DND-41 (cell line): Measurements from ENCODE around the gene IL2RA.

Experiments used
- ATAC-seq: fragments of 200-7000 bp; cut with Tn5 transposase; 3 replicates; pipeline ENCODE4 v1.9.1; 2021; ENCODE audit warnings: low read depth; ENCODE audit not compliant: insufficient read depth
- DNase-seq: peaks from one replicate; pipeline ENCODE4 v3.0.0-alpha.2; 2020
- H2AFZ ChIP-seq: 2 replicates; pipeline ENCODE4 v1.6.0; 2012; ENCODE audit warnings: low read depth, low read length
- H3K27ac ChIP-seq: 2 replicates; pipeline ENCODE4 v1.5.1; 2012; ENCODE audit warnings: low read length, inconsistent platforms
- H3K27me3 ChIP-seq: fragments of 200-600 bp; sonication (generic); 2 replicates; pipeline ENCODE4 v1.6.0; 2012; ENCODE audit warnings: low read length, mild to moderate bottlenecking, inconsistent platforms; ENCODE audit not compliant: insufficient read depth, poor library complexity
- H3K36me3 ChIP-seq: 2 replicates; pipeline ENCODE4 v1.5.1; 2012; ENCODE audit warnings: low read length, inconsistent platforms; ENCODE audit not compliant: insufficient read depth
- H3K4me1 ChIP-seq: 2 replicates; pipeline ENCODE4 v1.5.1; 2012; ENCODE audit warnings: mild to moderate bottlenecking, low read length; ENCODE audit not compliant: insufficient read depth
- H3K4me2 ChIP-seq: 2 replicates; pipeline ENCODE4 v1.6.0; 2012; ENCODE audit warnings: mild to moderate bottlenecking, moderate library complexity, low read length, inconsistent platforms; ENCODE audit not compliant: insufficient read depth
- H3K4me3 ChIP-seq, 2 experiments: fragments of 200-600 bp in 1 of 2; shearing (Covaris generic) in 1 of 2; 2 replicates each; pipeline ENCODE4 v1.5.1; 2012 to 2016; ENCODE audit warnings: inconsistent platforms in 2 of 2, low read length in 2 of 2, mild to moderate bottlenecking in 2 of 2, low read depth in 1 of 2, moderate library complexity in 1 of 2
- H3K79me2 ChIP-seq: 2 replicates; pipeline ENCODE4 v1.6.0; 2012; ENCODE audit warnings: low read length, inconsistent platforms; ENCODE audit not compliant: insufficient read depth
- H3K9ac ChIP-seq: 2 replicates; pipeline ENCODE4 v1.6.0; 2012; ENCODE audit warnings: low read depth, mild to moderate bottlenecking, inconsistent platforms, low read length, moderate library complexity
- H3K9me3 ChIP-seq: 2 replicates; pipeline ENCODE4 v1.5.1; 2012; ENCODE audit warnings: low read length, moderate library complexity, mild to moderate bottlenecking, inconsistent platforms; ENCODE audit not compliant: insufficient read depth, severe bottlenecking
- H4K20me1 ChIP-seq: 2 replicates; pipeline ENCODE4 v1.6.0; 2012; ENCODE audit warnings: low read length; ENCODE audit not compliant: insufficient read depth
- CTCF ChIP-seq: IDR thresholded peaks from 2 replicates; pipeline ENCODE4 v1.5.1; 2012; ENCODE audit warnings: borderline replicate concordance, low read length, moderate library complexity, mild to moderate bottlenecking; ENCODE audit not compliant: poor library complexity, severe bottlenecking; ENCODE audit errors: extremely low read depth
- EZH2 ChIP-seq: IDR thresholded peaks from 3 replicates; pipeline ENCODE4 v1.6.1; 2012; ENCODE audit warnings: borderline replicate concordance, low read depth, mild to moderate bottlenecking, moderate library complexity, low read length, inconsistent platforms; ENCODE audit not compliant: severe bottlenecking

IL2RA gene

GRCh38 chr10:6023661-6024333, 38.4 kb downstream of the IL2RA start:
- H3K79me2 ChIP-seq: no peaks in the 10 kb centered on the region
- no peak overlapping the region for H3K4me3 ChIP-seq
- no peak overlapping the region for H3K27ac ChIP-seq
- no peak overlapping the region for H3K9ac ChIP-seq
- H4K20me1 ChIP-seq: no peaks in the 10 kb centered on the region
- H2AFZ ChIP-seq: no peak overlapping the region
- H3K27me3 ChIP-seq: peaks cover 6% of the 10 kb centered on the region
- TF ChIP-seq CTCF (no peak), EZH2 (no peak)
- H3K9me3 ChIP-seq: no peaks in the 10 kb centered on the region
- H3K4me2 ChIP-seq: no peak overlapping the region
- no peaks in the 10 kb centered on the region for H3K4me1 ChIP-seq
- DNase-seq: no peak
- no peak for ATAC-seq
- H3K36me3 ChIP-seq: no peaks in the 10 kb centered on the region

- Histone ChIP-seq H3K9ac (no peak overlapping the region), H3K4me3 (no peak overlapping the region), H3K4me2 (no peak overlapping the region), H2AFZ (no peak overlapping the region), H3K27ac (no peak overlapping the region), H3K27me3 (peaks cover 1% of the 10 kb centered on the region), H4K20me1 (no peaks in the 10 kb centered on the region), H3K36me3 (no peaks in the 10 kb centered on the region), H3K79me2 (no peaks in the 10 kb centered on the region), H3K4me1 (no peaks in the 10 kb centered on the region), H3K9me3 (no peaks in the 10 kb centered on the region)
- no peak for TF ChIP-seq CTCF
- TF ChIP-seq EZH2: no peak
- DNase-seq (no peak), ATAC-seq (no peak)
These were observed 39.5 kb downstream of the IL2RA start for GRCh38 chr10:6022660-6023059.

DNA sequence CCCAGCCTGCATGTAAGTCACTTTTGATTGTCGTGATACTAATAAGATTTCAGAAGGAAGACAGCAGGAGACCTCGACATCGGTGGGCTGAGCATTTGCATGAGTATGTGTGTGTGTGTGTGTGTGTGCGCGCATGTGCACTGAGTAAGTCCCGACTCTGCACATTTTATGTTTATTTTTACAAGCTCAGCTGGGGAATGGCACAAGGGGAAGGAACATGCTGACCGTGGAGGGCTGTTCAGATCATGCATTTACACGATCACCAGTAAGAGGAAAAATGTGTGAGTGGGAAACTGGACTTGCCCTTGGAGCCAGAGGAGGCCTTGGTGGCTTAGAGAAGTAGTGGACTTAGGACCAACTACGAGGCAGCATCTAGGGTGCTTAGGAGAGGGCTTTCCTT, 41.3 kb downstream of the IL2RA start:
- H3K36me3 ChIP-seq: no peaks in the 10 kb centered on the region
- no peaks in the 10 kb centered on the region for H3K9me3 ChIP-seq
- H4K20me1 ChIP-seq: no peaks in the 10 kb centered on the region
- no peak for TF ChIP-seq EZH2
- no peak for TF ChIP-seq CTCF
- ATAC-seq (no peak), DNase-seq (no peak)
- no peak overlapping the region for H3K4me2 ChIP-seq
- no peak overlapping the region for H2AFZ ChIP-seq
- H3K4me3 ChIP-seq: no peak overlapping the region
- no peak overlapping the region for H3K9ac ChIP-seq
- H3K27me3 ChIP-seq: no peaks in the 10 kb centered on the region
- H3K27ac ChIP-seq: no peak overlapping the region
- H3K4me1 ChIP-seq: no peaks in the 10 kb centered on the region
- H3K79me2 ChIP-seq: no peaks in the 10 kb centered on the region
